Activated naive CD4-positive, alpha-beta T cell treated with anti-CD3 and anti-CD28 coated beads, Interleukin-2, amount 50 U/mL, for 16 hours (primary cell): ENCODE measurements around the gene TMIGD1.
"Not testable (repeated sequence)": the region's sequence is repeated elsewhere in the genome, so short reads cannot be mapped to it uniquely, and the experiment has no call there.

Source experiments
- DNase-seq: peaks from one replicate; pipeline ENCODE4 v3.0.0-alpha.2; 2020

Gene TMIGD1

GRCh38 chr17:30358055-30358760 is 24.4 kb upstream of the TMIGD1 start:
- no peak for DNase-seq

- DNase-seq = no peak
Observed at GRCh38 chr17:30357476-30357875, 23.6 kb upstream of the TMIGD1 start.

DNA sequence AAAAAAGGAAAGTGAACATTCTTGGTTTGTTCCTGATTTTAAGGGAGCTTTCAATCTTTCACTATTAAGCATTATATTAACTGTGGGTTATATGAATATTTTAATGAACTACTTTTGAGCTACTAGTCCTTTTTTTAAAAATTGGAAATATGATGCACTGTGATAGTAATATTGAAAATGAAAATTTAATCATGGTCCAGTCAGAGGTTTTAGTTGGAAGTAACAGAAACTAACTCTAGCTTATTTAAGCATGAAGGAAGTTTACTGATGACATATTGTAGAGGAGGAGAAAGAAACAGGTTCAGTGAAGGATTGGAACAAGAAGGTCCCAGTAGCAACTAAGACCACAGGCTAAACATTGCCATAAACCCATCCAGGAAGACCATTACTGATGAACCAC is 20.8 kb upstream of the TMIGD1 start:
- no peak for DNase-seq

GRCh38 chr17:30352240-30352814 is 18.5 kb upstream of the TMIGD1 start:
- no peak for DNase-seq

- DNase-seq = no peak
Observed at GRCh38 chr17:30351735-30352134, 17.9 kb upstream of the TMIGD1 start.

- not testable (repeated sequence) for DNase-seq
Observed at GRCh38 chr17:30351263-30351662, 17.4 kb upstream of the TMIGD1 start.

DNA sequence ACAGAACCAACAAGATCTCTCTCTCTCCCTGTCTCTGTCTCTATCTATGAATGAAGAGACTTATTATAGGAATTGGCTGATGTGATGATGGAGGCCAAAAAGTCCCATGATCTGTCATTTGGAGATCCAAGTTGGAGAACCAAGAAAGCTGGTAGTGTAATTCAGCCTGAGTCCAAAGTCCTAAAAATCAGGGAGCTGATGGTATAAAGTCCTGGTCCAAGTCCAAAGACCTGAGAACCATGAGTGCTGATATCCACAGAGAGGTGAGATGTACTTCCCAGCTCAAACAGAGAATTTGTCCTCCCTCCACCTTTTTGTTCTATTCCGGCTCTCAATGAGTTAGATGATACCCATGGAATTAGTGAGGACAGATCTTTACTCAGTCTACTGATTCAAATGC is 15.4 kb upstream of the TMIGD1 start:
- DNase-seq = no peak

DNA sequence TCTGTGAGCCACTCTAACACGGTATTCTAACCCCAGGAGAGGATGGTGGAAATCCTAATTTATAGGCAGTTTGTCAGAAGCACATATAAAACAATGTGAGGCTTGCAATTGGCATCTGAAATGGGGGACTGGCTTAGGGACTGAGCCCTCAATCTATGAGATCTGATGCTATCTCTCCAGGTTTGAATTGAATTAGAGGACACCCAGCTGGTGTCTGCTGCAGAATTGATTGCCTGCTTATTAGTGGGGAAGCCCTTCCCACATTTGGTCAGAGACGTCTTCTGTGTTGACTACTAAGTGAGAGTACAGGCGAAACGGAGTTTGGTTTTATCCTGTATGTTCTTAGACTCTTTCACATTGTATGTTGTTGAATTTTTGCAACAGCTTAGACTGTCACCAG is 13.6 kb upstream of the TMIGD1 start:
- no peak for DNase-seq

- no peak for DNase-seq
Observed at GRCh38 chr17:30346221-30346795, 12.5 kb upstream of the TMIGD1 start.

DNA sequence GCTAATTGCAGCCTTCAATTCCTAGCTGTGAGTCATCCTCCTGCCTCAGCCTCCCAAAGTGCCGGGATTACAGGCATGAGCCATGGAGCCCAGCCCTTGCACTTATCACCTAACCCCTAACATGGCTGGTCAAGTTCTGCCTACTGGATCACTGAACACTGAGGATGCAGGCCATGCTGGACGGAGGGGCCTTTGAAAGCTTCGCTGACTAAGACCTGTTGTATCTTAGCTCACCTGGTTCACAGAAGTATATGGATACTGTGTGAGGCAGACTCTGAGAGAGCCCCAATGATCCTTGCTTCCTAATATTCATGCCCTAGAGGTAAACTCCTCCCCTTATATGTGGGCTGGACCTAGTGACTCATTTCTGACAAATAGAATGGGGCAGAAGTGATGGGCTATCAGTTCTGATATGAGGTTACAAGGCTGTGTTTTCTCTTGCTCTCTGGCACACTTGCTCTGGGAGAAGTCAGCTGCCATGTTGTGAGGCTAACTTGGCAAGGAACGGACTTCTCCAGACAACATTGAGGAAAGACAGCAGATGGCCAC is 11.7 kb upstream of the TMIGD1 start:
- no peak for DNase-seq

DNA sequence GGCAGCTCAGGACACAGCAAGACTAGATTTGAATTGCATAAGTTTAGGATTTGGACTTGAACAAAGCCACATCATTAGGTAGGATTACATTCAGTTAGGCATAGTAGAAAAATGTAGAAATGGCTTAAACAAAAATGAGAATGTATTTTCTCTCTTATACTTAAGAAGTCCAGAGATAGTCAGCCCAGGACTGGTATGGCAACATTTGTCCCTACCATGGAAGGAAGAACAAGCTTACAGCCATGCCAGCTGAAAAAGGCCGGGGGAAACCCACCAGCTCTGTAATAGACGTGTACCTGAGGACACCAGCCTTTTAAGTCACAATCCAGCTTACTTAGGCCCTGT is 11.2 kb upstream of the TMIGD1 start:
- no peak for DNase-seq

DNA sequence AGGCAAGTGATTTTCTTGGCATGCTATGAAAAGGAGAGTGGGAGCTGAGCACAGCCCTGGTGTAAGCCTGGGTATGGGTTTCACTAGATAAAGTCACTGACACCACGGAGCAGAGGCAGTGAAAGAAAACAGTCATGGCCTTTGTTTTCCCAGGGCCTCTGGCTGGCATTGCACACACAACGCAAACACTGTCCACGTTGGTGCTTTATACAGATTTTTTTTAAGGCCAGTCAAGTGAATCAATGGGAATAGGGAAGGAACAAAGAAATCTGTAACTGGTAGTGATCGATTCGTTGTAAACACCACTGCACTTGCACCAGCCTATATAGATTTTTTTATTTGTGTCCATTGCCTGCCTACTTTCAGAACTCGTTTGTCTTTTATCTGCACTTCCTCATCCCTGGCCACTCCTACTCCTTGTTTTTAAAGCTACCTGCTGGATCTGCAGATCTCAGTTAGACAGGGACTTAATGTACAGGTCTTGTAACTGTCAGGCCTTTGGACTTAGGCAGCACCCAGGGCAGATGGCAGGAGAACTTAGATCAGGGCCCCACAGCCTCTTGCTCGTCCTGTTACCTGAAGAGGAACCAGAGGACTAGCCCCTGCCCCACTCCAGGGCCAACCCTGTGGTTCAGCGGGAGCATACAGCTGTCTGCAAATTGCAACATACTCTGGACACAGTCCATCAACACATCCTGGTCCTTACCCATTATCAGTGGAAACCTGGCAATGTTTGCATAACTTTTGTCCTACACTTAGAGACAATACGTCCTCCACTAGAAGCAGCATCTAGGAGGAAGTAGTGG is 10.6 kb upstream of the TMIGD1 start:
- no peak for DNase-seq

DNA sequence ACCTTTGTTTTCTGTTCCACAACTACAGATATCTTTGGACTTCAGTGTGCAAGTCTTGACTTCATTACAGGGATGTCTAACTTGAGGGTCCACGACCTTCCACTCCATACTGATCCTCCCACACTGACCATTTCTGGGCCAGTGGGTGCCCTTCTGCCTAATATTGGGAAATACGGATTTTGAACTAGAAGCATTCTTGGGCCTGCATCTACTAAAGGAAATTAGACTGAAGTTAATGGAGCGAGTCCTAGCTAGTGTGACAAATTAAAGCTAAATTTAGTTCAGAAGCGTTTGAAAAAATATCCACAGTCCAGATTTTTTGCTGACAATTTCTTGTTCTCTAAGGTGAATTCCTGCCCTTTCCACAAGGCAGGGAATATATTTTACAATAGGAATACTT is 9.9 kb upstream of the TMIGD1 start:
- no peak for DNase-seq

GRCh38 chr17:30343244-30343643 is 9.4 kb upstream of the TMIGD1 start:
- DNase-seq = not testable (repeated sequence)

GRCh38 chr17:30341703-30342249 is 7.9 kb upstream of the TMIGD1 start:
- no peak for DNase-seq

DNA sequence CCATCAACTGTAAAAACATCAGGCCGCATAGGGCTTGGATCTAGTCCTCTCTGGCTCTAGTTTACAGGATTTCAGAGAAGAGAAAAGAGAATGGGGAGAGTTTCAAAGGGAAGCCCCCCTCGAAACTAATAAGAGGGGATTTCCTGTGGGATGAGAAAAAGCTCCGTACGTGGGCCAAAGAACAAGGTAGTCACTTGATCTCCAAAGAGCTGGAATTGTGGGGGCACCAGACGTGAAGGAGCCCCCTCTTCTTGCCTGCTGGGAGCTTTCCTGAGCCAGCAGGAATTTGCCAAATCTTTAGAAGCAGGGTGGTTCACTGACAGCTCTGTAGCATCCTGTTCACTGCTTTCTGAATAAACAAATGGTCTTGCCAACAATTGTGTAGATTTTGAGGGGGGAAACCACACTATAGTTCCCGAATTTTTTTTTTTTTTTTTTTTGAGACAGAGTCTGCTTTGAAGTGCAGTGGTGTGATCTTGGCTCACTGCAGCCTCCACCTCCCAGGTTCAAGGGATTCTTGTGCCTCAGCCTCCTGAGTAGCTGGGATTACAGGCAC is 7.0 kb upstream of the TMIGD1 start:
- DNase-seq = no peak

DNA sequence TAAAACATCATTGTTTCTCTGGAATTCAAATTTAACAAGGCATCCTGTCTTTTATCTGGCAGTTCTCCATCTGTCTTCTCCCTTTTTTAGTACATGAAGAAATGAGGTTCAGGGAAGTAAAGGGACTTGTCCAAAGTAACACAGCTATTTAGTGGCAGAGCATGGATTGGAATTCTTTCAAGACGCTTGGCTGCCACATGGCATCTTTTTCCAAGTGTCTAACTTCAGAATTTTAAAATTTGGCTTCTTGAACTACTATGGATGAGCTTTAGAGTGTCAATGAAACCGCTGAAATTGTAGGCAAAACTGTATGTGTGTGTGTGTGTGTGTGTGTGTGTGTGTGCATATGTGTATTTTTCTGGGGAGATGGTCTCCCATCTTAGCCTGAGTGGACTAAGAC is 5.2 kb upstream of the TMIGD1 start:
- DNase-seq = no peak

GRCh38 chr17:30337393-30337999 is 3.6 kb upstream of the TMIGD1 start:
- DNase-seq = no peak

DNA sequence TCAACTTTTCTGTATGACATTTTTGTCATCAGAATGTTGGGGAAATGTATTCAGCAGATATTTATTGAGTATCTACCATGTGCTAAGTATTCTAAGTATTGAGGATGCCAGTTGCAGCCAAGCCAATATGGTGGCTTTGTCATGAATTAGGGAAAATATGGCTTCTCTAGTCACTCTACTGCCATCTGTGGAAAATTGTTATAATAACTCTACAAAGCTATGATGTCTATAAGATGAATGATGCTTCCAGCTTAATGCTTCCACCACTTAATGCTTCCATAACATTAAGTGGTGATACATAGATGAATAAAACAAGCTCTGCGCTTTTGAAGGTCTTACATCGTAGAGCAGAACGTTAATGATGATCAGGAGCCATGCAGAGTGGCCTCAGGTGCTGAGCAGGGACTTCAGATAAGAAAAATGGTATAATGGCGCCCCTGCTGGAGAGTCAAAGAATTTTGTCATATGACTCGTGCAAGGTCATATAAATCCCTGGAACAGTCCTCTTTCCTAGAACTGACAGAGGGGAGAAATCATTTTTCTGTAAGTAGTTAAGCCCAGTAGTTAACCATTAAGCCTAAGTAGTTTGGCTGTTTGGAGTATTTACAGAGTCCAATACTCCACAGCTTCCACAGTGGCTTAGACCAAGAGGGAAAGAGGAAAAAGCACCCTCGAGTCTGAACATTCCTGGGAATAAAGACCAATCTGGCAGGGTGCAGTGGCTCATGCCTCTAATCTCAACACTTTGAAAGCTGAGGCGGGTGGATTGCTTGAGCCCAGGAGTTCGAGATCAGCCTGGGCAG is 2.7 kb upstream of the TMIGD1 start:
- DNase-seq = peak; percentile 61

DNA sequence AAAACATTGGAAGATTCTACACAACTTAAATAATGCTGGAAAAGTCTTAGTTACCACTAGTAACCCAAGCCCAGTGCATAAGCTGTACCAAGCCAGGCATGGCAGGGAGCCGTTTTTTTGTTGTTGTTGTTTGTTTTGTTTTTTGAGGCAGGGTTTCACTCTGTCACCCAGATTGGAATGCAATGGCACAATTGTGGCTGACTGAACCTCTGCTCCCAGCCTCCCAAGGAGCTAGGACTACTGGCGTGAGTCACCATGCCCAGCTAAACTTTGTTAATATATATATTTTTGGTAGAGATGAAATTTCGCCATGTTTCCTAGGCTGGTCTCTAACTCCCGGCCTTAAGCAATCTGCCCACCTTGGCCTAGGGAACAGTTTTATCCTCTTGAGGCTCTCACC is 564 bp upstream of the TMIGD1 start:
- no peak for DNase-seq

DNA sequence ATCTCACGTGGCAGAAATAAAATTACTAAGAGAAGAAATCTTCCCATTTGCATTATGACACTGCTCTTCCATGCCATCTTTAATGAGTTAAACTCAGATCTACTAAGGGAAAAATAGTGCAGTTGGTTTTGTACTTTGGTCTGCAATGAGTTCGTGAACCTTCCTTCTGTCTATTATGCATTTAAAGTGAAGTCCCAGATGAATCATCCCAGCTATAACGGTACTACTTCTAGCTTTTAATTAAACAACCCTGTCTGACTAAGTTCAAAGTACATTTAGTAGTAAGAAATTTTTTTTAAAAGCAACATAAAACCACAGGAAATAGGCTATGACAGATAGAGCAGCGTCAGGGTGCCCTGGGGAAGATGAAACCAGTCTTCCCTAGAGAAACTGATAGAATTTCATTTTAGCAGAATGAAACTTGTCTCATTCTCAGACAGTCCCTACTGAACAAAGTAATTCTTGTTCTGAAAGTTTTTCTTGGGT is 1.8 kb downstream of the TMIGD1 start:
- peak; percentile 65 for DNase-seq
